ENCODE measurements around the gene SRSF9.
"Not testable (repeated sequence)": the region's sequence is repeated elsewhere in the genome, so short reads cannot be mapped to it uniquely, and the experiment has no call there.

The SRSF9 gene

GRCh38 chr12:120447992-120448391 is 21.6 kb downstream of the SRSF9 start:
- DNase-seq: no peak

- not testable (repeated sequence) for DNase-seq
These were observed 22.7 kb downstream of the SRSF9 start for GRCh38 chr12:120446844-120447178.

DNA sequence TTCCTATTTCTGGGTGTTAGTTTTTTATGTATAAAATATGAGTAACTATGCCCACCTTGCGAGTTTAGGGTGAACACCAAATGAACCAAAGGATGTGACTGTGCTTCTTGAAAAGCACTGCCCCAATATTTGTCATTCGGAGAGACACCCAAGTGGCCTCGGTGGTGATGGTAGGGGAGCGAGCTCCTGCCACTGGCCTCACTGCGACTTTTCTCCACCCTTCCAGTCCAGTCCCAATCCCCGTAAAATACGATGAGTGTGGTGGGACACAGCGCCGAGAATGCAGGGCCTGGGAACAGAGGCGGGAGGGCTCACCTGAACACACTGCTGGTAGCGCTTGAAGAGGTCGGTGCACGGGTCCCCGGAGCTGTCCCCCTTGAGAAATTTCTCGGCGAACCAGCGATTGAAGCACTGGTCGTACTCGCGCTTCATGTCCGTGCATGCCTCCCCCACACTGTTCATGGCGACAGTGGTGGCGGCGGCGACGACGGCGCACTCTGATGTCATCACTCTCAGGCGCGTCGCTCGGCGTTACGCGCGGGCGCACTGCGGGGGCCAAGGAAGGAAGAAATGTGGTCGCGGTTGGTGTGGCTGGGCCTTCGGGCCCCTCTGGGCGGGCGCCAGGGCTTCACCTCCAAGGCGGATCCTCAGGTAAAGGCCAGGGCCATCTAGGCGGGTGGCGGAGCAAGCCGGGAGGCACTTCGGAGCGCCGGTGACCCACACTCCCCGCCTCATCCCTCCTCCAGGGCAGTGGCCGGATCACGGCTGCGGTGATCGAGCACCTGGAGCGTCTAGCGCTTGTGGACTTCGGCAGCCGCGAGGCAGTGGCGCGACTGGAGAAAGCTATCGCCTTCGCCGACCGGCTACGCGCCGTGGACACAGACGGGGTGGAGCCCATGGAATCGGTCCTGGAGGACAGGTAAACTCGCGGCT is 23.4 kb downstream of the SRSF9 start, which contains the start of the genes GATC and TRIAP1:
Gene GATC, plus strand, starts transcription at position 534 of the 933 bp plus-strand sequence. Its CDS starts 37 bp downstream, at position 571.
Gene TRIAP1, minus strand, starts transcription at position 474 of the 933 bp plus-strand sequence. Its CDS starts 12 bp downstream, at position 462.
- DNase-seq: no peak

DNA sequence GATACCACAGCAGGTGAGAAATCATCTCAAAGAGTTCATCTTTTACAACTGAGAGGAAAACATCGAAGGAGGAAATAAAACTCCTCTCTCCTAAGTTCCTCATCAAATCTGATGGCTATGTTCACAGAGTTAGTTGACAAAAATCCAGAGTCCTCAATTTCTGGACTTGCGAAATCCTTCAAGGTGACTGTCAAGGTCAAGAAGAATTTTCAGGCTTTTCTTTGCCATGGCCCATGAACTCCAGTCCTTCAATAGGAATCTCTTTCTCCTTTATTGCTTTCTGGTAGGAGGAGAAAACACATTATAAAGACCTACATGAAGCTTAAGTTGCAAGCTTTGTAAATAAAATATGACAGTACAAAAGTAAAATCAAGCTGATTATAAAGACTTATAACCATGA is 24.9 kb downstream of the SRSF9 start:
- DNase-seq: no peak

DNA sequence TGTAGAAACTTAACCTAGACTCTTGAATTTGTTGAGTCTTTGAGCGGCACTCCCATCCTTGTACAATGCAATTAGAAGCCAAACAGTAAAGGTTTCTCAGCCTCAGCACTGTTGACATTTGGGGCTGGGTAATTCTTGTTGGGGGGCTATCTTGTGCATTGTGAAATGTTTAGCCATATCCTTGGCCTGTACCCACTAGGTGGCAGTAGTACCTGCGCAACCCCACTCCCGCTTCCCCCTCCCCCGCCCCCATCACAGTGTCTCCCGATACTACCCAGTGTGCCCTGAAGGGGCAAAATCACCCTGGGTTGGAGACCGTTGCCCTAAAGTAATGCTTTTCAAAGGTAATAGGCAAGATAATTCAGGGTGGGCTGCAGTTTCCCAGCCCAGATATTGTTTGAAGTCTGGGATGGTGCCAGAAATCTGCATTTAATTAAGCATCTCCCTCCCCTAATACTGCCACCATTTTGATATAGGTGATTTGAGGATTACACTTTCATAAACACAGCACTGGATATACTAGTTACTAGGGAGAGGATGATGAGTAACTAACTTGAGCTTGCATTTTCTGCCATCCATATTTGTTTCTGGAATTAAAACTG is 29.8 kb downstream of the SRSF9 start:
- DNase-seq: no peak

GRCh38 chr12:120438495-120439198 is 30.9 kb downstream of the SRSF9 start:
- DNase-seq: no peak

- peak; percentile 98 for DNase-seq
These were observed 31.6 kb downstream of the SRSF9 start, which contains the start of gene COX6A1 for GRCh38 chr12:120437735-120438494. TSS of gene COX6A1 (plus strand) at chr12:120438113. CDS start at chr12:120438127, 14 bp downstream.

DNA sequence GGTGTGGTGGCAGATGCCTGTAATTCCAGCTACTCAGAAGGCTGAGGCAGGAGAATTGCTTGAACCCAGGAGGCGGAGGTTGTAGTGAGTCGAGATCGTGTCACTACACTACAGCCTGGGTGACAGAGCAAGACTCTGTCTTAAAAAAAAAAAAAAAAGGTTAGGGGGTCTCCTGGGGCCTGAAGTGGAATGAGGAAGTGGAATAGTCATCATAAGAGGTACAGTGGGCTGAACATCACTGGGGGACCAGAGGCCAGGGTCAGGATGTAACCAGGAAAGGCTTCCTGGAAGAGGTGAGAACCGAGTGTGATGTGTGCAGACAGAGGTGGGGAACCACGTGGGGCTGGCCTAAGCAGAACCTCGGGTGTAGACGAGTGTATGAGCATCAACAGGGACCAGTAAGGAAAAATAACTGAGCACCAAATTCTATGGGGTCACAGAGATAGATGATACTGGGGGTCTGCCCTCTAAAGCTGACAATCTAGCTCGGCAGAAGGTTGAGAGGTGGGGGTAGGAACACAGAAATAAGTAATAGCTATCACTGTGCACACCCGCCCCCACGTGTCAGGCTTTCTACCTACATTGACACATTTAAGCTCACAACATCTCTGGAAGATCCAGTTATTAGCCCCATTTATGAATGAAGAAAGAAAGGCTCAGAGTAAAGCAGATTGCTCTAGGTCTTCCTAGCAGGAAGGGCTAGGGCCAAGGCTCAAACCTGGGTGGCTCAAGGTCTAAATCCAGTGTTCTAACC is 36.6 kb downstream of the SRSF9 start:
- DNase-seq: no peak

- DNase-seq: no peak
These were observed 40.2 kb downstream of the SRSF9 start for GRCh38 chr12:120429368-120429767.

DNA sequence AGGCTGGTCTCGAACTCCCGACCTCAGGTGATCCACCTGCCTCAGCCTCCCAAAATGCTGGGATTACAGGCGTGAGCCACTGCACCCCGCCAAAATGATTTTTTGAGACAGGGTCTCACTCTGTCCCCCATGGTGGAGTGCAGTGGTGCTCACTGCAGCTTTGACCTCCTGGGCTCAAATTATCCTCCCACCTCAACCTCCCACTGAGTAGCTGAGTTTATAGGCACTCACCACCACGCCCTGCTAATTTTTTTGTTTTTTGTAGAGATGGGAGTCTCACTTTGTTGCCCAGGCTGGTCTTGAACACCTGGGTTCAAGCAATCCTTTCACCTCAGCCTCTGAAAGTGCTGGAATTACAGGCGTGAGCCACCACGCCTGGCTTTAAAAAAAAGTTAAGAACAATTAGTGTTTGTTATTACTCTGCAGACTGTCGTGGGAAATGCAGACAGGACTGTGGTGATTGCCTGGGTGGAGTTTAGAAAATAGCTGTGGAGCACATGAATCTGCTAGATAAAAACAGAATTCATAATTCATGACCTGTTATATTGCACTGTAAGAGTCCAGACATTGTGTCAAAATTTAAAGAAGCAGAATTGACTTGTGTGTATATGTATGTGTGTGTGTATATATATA is 40.8 kb downstream of the SRSF9 start:
- DNase-seq: no peak

DNA sequence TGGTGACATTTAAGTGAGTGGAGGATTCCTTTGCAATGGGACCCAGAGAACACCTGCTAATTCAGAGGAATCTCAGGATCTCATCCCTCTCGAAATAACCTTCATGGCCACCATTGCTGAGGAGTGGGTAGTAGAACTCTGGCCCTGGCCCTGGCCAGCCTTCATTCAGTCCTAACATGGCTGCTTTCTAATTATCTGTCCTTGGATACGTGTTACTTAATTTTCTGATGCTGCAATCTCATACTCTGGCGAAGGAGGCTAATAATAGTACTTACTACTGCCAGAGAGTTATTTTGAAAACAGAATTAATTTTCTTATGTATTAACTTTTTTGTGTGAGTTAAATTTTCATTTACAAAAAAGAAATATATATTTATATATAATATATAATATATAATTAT is 43.8 kb downstream of the SRSF9 start:
- no peak for DNase-seq

- DNase-seq: no peak
These were observed 46.6 kb downstream of the SRSF9 start for GRCh38 chr12:120422892-120423456.

DNA sequence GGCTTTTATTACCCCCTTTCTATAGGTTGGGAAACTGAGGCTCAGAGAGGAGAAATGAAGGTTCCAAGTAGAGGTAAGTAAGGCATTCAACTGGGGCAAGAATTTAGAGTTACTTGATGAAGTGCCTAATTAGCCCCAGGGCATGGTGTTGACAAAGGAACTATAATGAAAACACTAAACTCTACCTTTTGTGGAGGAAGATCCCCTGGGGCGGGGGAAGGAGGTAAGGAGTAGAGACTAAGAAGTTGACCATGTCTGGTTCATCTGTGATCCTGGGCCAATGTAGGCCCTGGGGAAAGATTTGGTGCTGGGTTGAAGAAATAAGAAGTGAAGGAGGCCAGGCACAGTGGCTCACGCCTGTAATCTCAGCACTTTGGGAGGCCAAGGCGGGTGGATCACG is 47.8 kb downstream of the SRSF9 start:
- DNase-seq: no peak

- DNase-seq: no peak
These were observed 51.5 kb downstream of the SRSF9 start for GRCh38 chr12:120417917-120418580.

DNA sequence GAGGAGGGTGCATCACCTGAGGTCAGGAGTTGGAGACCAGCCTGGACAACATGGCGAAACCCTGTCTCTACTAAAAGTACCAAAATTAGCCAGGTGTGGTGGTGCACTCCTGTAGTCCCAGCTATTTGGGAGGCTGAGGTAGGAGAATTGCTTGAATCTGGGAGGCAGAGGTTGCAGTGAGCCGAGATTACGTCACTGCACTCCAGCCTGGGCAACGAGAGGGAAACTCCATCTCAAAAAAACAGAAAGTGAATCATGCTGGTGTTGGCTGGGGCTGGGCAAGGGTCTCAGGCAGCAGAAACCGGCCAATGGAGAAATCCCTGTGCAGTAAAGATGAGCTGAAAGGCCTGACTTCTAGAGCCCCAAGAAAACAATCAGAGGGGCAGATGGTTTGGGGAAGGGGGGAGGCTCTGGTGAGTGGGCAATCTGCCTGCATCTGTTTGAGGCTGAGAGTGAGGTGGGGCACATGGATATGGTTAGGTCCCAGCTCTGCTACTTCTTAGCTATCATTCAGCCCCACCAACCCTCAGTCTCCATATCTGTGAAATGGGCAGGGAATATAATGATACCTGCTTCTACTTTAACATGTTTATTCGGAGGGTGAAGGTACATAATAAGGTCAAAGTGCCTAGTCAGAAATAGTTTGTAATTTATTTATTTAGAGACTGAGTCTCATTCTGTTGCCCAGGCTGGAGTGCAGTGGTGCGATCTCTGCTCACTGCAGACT is 52.9 kb downstream of the SRSF9 start:
- DNase-seq: no peak

DNA sequence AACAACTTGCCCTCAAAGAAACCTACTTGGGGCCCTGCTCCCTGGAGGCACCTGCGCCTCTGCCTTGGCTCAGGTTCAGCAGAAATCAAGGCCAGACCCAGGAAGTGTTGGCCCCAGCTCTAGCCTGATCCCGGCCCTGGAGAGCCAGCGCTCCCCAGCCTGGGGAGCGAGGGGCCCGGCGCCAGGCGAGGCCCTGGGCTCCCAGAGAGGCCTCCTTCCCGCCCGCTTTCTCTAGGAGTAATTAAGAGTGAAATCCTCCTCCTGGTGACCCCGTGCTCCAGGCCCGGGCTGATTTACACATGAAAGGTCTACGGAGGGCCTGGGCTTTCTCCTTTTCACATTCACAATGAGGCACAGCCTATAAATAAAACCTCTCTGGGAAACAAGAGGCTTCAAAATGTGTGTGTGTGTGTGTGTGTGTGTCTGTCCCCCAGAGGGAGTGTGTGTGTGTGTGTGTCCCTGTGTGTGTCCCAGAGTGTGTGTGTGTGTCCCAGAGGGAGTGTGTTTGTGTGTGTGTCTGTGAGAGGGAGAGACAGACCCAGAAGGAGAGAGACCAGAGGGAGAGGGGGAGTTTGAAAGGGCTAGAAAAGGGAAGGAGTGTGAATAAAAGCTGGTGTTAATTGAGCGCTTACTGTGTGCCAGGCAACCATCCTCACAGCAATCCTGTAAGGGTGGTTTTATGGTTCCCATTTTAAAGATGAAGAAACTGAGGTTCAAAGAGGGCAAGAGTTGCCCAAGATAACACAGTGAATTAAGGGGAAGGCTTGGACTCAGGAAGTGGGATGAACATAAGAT is 55.5 kb downstream of the SRSF9 start:
- DNase-seq: no peak

DNA sequence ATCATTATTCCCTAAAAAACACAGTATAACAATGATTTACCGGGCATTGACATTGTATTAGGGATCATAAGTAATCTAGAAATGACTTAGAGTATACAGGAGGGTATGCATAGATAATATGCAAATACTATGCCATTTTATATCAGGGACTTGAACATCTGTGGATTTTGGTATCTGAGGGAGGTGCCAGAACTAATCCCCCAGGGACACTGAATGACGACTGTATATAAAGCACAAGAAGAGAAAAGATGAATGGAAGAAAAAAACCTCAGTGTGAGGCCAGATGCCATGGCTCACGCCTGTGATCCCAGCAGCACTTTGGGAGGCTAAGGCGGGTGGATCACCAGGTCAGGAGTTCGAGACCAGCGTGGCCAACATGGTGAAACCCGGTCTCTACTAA is 57.1 kb downstream of the SRSF9 start:
- no peak for DNase-seq
